ENCODE measurements around the gene GSN.

GRCh38 chr9:121279776-121280388 is 11.9 kb downstream of the GSN start:
- no peak for TF ChIP-seq POLR2A (IDR thresholded peaks at IDR 0.05)
- TF ChIP-seq CTCF (IDR thresholded peaks at IDR 0.05) = no peak
- TF ChIP-seq EP300 (IDR thresholded peaks at IDR 0.05) = no peak
- no peak for TF ChIP-seq POLR2AphosphoS5 (IDR thresholded peaks at IDR 0.05)

Data from gastroesophageal sphincter (tissue), 3 donors.